Hindlimb muscle (tissue), 1 donor: ENCODE results near the gene COL9A2. TPM values are rescaled to one million over a fixed set of nuclear protein-coding genes. Genes with fewer than 3 reads are reported as not detected.

Experiments
- DNase-seq: peaks from one replicate; pipeline ENCODE4 v3.0.0-alpha.2; 2013
- polyA plus RNA-seq: library from polyadenylated mRNA; unstranded; fragments of 120-200 nt; gene quantifications from one replicate; pipeline ENCODE4 v1.2.1, GENCODE V29; 2013; ENCODE audit not compliant: insufficient read length

The COL9A2 gene
- polyA plus RNA-seq, 1 donor, result 1.2 TPM

- no peak for DNase-seq
Observed at GRCh38 chr1:40256401-40257084, 60.5 kb downstream of the COL9A2 start.

- DNase-seq, result no peak
Observed at GRCh38 chr1:40255231-40255630, 61.9 kb downstream of the COL9A2 start.

GRCh38 chr1:40252601-40253000 is 64.5 kb downstream of the COL9A2 start:
- DNase-seq, result no peak

- DNase-seq, result no peak
Observed at GRCh38 chr1:40251456-40251855, 65.6 kb downstream of the COL9A2 start.

Other genes starting within 250 kb of the COL9A2 start
- 38.2 TPM for gene PPT1, start 220.0 kb downstream of the COL9A2 start, polyA plus RNA-seq
- 12.8 TPM for gene RLF, start 155.9 kb downstream of the COL9A2 start, polyA plus RNA-seq
- gene TMCO2, start 69.3 kb downstream of the COL9A2 start, polyA plus RNA-seq, result not detected
- 24.5 TPM for gene ZMPSTE24, start 59.0 kb downstream of the COL9A2 start, polyA plus RNA-seq
- gene SMAP2, start 56.4 kb upstream of the COL9A2 start, polyA plus RNA-seq, result 16.3 TPM
- gene ZFP69B, start 133.2 kb upstream of the COL9A2 start, polyA plus RNA-seq, result 2.7 TPM
- gene ZFP69, start 160.0 kb upstream of the COL9A2 start, polyA plus RNA-seq, result 5.0 TPM
- gene EXO5, start 191.5 kb upstream of the COL9A2 start, polyA plus RNA-seq, result 7.2 TPM
- gene ZNF684, start 214.4 kb upstream of the COL9A2 start, polyA plus RNA-seq, result 3.6 TPM